Stimulated activated CD4-positive, alpha-beta T cell treated with anti-CD3 and anti-CD28 coated beads, Interleukin-2, amount 100 ng/mL, for 24 hours (primary cell): Measurements from ENCODE around the gene PSMB5.

Experiments used
- DNase-seq, 2 donors: peaks; one replicate each; pipeline ENCODE4 v3.0.0-alpha.2; 2020

PSMB5 gene

GRCh38 chr14:23034498-23035302, at the start of gene PSMB5:
Gene PSMB5, minus strand, starts transcription at chr14:23034900. Its CDS starts 19 bp downstream, at chr14:23034881.
- DNase-seq, result peak; percentile 83 to 88

DNA sequence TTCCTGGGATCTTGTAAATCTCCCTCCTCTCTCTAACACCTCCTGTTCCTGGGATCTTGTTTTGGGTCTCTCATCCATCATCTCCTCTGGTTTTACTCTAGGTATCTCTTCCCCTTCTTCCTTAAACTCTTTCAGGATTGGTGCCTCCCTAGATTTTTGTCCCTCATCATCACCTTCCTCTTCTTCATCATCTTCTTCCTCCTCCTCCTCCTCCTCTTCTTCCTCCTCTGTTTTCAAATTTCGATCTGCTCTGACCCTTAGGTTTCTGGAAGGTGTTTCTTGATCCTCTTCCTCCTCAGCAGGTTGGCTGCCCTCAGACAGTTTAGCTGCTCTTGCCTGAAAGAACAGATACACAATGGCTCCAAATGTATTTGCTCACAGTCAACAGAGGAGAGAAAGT, 45.8 kb upstream of the PSMB5 start:
- no peak for DNase-seq

DNA sequence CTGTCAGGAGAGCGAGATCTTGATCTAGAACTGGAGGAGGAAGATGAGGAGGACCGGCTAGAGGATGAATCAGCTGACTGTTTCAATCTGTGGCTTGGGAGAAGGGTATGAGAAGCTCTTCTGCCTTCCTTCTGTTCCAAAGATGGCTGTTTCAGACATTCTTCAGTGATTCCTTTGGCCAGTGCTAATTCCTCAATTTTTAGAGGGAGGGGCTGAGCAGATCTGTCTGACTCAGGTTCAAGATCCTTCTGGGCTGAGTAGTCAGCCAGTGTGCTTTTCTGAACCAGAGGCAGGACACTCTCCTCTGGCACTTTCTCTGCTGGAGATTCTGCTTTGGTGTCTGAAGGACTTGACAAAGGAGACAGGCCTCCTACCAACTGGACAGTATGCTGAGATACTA, 45.0 kb upstream of the PSMB5 start:
- no peak for DNase-seq

DNA sequence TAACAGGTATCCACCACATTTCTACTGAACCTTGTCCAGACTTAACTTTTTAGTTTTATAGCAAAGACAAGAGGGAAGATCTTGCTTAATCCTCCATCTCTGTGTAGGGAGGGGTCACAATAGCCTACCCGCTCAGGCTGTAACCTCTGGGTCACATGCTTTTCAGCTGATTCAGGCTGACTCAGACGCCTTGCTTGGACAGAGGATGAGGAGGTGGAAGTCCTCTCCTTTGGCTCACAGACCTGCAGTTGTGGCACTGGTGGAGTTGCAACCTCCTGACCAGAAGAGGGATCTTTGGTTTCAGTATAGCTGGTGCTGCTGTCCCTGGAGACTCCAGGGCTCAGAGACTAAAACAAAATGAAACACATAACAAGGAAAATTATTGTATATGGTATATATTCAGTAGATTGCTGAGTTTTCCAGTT, 44.0 kb upstream of the PSMB5 start:
- no peak for DNase-seq

GRCh38 chr14:23077962-23078361, 43.3 kb upstream of the PSMB5 start:
- no peak for DNase-seq

GRCh38 chr14:23076785-23077408, 42.2 kb upstream of the PSMB5 start:
- DNase-seq, result peak in 1 of 2 donors; percentile 42

DNA sequence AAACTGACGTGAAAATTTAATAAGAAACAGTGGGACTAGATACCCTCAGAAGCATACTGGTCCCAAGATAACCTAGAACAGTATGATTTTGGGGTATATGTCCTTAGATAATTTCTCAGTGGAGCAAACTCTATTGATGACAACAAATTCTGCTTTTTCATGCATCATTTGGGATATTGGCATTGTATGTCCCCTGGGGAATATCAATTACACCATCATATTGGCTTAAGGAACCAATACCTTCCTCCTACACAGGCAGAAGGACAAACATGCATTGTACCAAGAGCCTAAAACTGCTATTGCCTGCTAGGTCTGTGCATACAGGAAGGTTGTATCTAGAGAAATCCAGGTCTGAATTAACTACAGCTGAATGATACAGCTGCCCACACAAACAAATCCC, 40.2 kb upstream of the PSMB5 start:
- no peak for DNase-seq

DNA sequence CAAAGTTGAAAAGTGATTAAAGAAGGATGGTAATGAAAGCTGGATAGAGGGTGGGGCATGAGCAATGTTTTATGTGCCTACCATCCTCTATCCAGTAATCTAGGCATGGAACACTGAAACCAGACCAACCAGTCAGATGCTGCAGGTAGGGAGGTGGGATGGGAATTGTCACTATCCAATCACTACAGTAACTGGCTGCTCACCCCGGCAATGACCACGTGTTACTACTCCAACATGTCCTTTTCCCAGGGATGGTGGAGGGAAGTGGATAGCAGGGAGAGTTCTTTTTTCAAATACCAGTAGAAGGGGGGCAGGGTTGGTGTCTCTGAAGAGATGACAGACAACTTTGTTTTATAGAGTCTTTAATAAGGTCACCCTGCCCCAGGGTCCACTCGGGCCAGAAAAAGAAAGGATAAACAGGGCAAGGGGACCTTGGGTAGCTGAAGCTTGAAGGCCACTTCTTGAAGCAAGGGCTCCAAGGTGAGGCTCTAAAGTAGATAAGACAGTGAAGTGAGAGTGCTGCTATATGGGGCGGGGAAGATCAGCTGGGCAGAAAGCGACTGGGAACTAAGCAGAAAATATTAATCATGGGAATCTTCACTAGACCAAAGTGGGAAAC, 37.3 kb upstream of the PSMB5 start:
- no peak for DNase-seq

DNA sequence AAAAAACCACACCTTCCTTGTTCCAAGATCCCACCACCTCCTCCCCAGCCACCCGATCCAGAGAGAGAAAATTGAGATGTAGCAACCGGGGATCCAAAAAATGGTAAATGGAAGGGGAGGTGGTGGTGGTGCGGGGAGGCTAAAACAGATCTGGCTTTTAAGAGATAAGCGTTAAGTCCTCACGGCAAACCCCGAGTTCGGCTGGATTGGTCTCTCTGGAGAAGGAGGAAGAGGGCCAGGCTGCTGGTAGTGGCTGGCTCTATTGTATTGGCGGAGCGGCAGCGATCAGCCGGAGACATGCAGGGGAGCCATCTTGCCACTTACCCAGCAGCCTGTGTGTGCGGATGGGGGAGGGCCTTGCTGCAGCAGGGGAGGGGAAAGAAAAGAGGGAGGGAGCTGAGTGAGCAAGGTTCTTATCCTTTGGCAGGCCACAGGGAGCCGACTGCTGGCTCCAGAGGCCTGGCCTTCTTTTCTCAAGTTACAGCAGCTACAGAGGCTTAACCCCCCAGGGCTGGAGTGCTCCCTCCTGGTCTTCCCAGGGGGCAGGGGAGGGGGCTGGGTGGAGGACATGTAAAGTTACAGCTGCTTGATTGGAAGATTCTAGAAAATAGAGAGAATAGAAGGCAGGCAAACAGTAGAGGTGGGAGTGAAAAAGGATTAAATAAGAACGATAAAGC, 36.7 kb upstream of the PSMB5 start:
- DNase-seq, result peak; percentile 76 to 83

DNA sequence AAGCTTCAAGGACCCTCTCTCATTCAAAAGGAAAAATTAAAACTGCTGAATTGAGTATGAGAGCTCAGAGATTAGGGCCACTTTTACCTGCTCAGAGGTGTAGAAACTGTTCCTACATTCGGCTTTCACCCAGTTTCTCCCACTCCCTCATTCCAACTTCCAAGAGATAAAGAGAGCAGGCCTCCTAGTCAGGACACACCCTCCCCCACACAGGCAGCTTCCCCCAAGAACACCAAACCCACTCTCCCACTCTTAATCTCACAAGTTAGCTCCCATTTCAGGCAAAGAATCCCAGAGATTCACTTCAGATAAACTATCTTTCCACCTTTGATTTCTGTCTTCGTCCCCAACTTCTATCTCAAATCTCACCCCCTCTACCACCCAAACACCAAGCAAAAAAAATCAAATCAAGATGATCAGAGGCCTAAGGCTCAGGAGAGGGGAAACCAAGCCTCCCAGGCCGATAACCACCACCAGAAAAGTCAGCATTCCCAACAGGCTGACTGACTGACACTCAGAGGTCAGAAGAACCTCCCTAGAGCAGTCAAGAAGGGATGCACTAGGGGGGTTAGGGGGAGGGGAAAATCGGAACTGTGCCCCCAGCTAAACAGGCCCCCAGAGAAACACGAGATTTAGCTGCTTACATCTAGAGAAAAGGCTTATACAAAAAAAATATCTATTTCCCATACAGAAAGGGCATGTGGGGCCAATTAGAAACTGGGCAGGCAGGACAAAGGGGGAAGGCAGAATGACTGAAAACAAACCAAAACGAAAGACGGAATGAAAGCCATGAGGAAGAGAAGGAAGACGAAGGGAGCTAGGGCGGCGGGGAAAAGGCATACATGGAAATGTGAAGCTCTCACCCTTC, 35.8 kb upstream of the PSMB5 start:
- DNase-seq, result no peak

DNA sequence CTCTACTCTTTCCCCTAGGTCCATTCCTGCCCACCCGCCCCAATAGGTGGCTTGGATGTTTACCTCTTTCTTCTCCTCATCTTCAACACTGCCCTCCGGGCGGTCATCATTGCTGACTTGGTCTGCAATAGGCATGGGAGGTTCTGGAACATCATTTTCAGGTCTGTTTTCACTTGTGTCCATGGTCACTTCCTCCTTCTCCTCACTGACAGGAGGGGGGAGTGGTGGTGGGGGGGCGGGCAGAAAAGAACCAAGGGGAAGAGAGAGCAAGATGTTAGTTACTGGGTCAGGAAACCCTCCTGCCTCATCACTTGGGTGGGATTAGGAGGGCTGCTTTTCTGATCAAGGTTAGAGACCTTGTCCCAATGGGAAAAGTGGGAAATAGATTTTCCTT, 34.7 kb upstream of the PSMB5 start:
- DNase-seq, result no peak

- peak; percentile 72 to 77 for DNase-seq
Observed at GRCh38 chr14:23068789-23069412, 34.2 kb upstream of the PSMB5 start.

DNA sequence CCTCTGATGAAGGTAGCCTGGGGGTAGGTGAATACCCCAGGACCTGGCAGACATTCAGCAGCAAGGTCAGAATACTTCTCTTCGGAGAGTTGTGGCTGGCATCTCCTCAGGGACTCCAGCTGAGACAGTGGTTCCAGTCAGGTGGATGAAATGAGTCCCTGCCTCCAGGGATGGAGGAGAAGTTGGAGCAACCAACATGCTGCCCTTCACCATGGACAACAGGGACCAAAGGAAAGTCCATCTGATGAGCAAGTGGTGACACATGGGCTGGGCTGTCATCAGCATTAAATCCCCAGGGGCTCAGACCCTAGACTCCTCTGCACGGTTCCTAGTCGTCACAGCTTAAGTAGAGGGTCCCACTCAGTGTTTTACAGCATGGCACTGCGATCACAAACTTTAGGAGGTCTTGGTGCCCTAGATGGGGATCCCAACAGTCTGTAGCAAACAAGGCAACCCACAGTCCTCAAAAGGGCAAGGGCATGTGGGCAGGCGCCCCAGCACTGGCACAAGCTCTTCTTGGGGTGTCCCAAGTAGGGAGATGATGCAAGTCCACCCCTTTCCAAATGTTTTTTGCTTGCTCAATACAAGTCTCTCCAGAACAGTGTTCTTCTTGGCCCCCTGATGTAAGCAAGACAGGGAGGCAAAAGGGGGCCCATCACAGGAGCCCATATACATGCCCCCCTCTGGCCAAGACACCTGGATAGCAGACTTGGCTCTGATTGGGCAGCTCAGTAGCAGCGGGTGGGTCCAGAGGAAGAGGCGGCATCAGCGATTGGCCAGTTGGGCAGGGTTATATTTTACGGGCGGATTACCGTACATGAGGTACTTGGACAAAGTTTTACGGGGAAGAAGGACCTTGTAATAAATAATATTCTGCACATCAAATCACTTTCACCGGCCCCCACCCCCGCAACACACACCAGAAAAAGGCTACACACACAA, 33.4 kb upstream of the PSMB5 start:
- DNase-seq, result no peak

- no peak for DNase-seq
Observed at GRCh38 chr14:23066855-23067744, 32.4 kb upstream of the PSMB5 start.

GRCh38 chr14:23066368-23066767, 31.7 kb upstream of the PSMB5 start:
- no peak for DNase-seq

DNA sequence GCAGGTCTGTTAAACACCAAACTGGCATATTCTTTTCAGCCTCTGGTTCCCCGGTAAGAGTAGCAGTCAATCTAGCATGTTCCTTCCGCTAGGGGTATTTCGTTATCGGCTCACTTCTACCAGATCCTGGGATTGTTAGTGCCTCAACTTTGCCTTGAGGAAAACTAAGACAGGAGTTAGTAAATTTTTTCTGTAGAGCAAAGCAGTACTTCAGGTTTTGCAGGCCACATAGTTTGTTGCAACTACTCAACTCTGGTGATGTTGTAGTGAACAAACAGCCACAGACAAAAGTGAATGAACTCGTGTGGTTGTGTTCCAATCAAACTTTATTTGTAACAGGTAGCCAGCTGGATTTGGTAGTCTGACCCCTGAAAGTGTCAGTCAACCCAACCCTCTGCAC, 28.9 kb upstream of the PSMB5 start:
- DNase-seq, result no peak

- no peak for DNase-seq
Observed at GRCh38 chr14:23062002-23062401, 27.3 kb upstream of the PSMB5 start.

- DNase-seq, result no peak
Observed at GRCh38 chr14:23060536-23061260, 26.0 kb upstream of the PSMB5 start.
